NT2/D1 (cell line): Measurements from ENCODE around the gene OR2S2.

Source experiments
- YY1 ChIP-seq: IDR thresholded peaks from 2 replicates; pipeline ENCODE4 v1.6.1; 2011; ENCODE audit not compliant: insufficient read length, insufficient read depth
- ZNF274 ChIP-seq: IDR thresholded peaks from 2 replicates; pipeline ENCODE4 v1.6.1; 2011; ENCODE audit warnings: mild to moderate bottlenecking, low read depth, low read length

- TF ChIP-seq YY1 (no peak), ZNF274 (no peak)
Observed at GRCh38 chr9:35938474-35939356, 19.2 kb downstream of the OR2S2 start.
